GM12872 (cell line): ENCODE data around the gene PITHD1.
A peak's percentile ranks its signal among the peaks of the same experiment; 100 is the strongest.

Source experiments
- TF ChIP-seq, protein P1 (sequence below): IDR thresholded peaks from 3 replicates; pipeline ENCODE4 v1.5.1; 2011; ENCODE audit warnings: low read depth, mild to moderate bottlenecking, low read length, moderate library complexity; ENCODE audit not compliant: insufficient read depth

PITHD1 gene

DNA sequence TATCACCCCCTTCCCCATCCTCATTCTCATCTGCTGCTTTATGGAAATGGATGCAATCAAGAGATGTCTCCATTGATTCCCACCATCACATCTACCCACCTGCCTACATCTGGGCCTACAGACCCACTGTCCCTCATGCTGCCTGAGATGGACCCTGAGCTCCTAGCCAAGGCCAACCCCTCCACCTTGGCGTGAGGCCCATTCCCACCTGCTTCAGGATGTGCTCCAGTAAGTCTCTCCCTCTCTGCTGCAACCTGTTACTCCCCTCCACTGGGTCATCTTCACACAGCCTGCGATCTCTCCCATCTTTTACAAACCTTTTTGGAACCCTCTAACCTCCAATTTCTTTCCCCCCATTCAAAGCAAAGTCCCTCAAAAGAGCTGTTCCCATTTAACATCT, 26.8 kb downstream of the PITHD1 start:
- TF ChIP-seq, protein P1, sequence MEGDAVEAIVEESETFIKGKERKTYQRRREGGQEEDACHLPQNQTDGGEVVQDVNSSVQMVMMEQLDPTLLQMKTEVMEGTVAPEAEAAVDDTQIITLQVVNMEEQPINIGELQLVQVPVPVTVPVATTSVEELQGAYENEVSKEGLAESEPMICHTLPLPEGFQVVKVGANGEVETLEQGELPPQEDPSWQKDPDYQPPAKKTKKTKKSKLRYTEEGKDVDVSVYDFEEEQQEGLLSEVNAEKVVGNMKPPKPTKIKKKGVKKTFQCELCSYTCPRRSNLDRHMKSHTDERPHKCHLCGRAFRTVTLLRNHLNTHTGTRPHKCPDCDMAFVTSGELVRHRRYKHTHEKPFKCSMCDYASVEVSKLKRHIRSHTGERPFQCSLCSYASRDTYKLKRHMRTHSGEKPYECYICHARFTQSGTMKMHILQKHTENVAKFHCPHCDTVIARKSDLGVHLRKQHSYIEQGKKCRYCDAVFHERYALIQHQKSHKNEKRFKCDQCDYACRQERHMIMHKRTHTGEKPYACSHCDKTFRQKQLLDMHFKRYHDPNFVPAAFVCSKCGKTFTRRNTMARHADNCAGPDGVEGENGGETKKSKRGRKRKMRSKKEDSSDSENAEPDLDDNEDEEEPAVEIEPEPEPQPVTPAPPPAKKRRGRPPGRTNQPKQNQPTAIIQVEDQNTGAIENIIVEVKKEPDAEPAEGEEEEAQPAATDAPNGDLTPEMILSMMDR = no peak

DNA sequence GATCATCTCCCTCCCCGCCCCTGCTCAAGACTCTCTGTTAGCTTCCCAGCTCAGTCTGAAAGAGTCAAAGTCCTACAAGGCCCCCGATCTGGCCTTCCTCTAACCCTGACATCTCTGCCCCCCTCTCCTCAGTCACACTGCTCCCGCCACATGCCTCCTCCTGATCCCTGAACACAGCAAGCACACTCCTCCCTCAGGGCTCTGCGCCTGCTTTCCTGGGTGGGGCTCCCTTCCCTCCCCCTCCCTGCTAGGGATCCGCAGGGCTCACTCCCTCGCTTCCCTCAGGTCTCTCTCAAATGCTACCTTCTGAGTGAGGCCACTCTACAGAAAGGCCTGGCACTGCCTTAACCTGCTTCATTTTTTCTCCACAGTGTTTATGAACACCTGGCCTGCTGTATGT, 28.1 kb downstream of the PITHD1 start:
- TF ChIP-seq, protein P1 = no peak

DNA sequence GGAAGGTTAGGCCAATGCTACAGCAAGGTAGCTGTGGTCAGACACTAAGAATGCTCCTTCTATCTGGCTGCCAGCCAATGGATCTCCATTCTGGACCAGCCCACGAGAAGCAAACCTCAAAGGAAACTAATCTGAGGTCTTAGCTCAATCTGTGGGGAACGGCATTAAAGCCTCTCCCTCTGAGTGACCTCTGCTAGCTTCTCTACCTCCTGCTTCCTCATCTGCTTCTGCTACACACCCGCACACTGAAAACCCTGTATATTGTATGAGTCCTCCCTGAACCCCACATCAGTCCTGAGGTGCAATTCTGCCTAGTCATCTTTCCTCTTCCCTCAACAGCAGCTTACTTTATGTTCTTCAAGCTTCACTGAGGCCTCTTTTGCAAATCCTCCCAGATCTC, 29.2 kb downstream of the PITHD1 start:
- TF ChIP-seq, protein P1 = no peak

DNA sequence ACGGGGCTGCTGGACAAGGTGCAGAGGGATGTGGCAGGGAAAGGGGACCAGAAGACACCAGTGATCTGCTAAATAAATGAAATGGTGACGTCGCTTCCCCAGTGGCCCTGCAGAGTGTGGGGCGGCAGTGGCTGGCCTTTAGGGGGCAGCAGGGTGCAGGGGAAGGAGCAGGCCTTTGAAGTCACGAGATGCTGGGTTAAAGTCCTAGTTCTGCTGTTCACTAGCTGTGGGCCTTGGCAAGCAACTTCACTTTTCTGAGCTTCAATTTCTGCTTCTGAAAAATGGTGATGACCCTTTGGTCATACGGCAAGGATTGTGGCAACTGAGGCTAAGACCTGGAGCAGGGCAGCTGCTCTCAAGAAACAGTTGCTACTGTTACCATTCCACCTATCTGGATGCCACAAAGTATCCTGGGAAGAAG, 31.5 kb downstream of the PITHD1 start:
- TF ChIP-seq, protein P1 = peak; percentile 97

DNA sequence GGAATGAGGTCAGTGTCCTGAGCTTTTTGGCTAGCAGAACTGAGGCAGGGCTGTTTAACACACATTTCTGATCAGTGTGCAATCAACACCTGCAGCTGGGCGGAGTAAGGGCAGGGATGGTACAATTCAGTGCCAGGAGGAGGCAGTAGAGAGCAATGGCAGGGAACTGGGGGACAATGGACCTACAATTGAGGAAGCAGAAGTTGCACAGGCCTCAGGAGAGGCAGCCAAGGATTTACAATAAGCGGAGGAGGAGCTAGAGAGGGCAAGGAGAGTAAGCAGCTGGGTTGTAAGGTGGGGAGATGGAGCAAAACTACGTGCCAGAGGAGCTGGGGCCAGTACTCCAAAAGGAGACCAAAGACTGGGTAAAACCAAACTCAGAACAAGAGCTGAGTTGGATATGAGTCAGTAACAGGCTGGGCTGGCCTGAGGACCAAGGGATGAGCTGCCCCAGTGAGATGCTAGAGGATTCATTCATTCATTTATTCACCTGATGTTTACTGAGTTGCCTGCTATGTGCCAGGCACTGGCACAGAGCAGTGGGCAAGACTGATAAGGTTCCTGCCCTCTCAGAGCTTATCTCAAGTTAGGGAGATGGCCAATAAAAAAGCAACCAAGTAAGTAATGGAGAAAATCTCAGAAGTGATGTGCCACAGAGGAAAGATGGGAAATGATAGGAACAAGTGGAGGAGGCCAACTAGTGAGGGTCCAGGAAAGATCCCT, 32.8 kb downstream of the PITHD1 start:
- TF ChIP-seq, protein P1 = peak; percentile 95

DNA sequence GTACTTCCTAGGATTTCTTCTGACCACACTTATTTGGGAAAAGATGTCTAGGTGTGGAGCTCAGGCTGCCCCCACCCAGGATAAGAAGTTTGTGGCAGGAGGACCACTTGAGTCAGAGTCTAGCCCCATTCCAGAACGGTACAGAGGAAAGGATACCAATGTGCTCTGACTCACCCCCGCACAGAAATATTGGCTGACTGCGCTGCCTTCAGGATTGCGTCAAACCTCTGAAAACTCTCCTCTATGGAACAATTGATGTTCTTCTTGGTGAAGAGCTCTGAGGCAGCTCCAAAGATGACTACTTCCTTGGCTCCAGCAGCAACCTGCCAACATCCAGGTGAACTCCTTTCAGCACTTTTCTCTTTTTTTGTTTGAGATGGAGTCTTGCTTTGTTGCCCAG, 35.8 kb downstream of the PITHD1 start:
- TF ChIP-seq, protein P1 = no peak

DNA sequence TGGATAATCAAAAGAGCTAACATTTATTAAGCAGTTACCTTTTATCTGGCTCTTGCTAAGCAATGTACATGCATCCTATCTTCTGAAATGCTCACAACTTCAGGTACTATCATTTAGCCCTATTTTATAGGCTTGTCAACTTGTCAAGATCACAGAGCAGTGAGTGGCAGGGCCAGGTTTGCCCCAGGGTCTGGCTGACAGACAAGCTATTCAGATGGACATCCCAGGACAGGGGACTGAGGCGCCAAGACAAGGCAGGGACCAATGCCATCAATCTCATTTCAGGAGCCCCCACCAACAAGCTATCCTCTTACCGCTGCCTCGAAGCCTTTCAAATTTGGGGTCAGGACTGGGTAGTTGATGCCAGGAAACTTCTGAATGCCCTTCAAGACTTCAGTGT, 38.1 kb downstream of the PITHD1 start:
- TF ChIP-seq, protein P1 = no peak

DNA sequence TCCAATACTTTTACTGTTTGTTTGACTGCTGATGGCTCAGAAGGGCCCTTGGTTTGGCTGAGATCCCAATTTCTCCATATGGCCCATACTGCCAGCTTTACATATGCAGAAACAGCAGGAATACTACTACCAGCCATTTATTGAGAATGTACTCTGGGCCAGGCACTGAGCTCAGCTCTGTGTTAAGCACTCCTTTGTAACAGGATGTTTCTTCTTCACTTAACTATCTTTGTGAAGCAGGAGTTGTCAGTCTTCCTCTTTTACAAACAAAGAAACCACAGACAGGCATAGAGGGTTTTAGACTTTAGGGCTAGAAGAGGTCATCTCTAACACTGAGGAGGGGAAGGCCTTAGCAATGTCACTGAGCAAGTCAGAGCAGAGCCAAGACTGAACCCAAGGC, 38.7 kb downstream of the PITHD1 start:
- TF ChIP-seq, protein P1 = no peak
